GM18520 (cell line): ENCODE measurements around the gene GMPPA.

Experiments
- ATAC-seq: cut with Tn5 transposase; IDR thresholded peaks from one replicate; pipeline ENCODE4 v1.9.1; 2021; ENCODE audit not compliant: unreplicated experiment

GMPPA gene

GRCh38 chr2:219553463-219553963, 54.8 kb downstream of the GMPPA start:
- no peak for ATAC-seq

GRCh38 chr2:219554350-219554749, 55.7 kb downstream of the GMPPA start:
- no peak for ATAC-seq

GRCh38 chr2:219555956-219556355, 57.3 kb downstream of the GMPPA start:
- ATAC-seq = no peak

GRCh38 chr2:219556413-219556812, 57.7 kb downstream of the GMPPA start:
- no peak for ATAC-seq
